ENCODE results near the gene TFPI. TPM values are rescaled to one million over a fixed set of nuclear protein-coding genes. Genes with fewer than 3 reads are reported as not detected.

The TFPI gene
- total and polyA plus RNA-seq, 2 of the 8 experiments (the other 6 are each of a cell fraction or from before 2014, with no cell fraction given), result 2.0 to 7.1 TPM

- FAIRE-seq (no peak), DNase-seq (ENCODE audit: low read depth in 1 of 2, low spot score in 2 of 2) (no peak)
- no peak overlapping the region for H3K4me2 ChIP-seq (ENCODE audit: insufficient read depth in 1 of 2, low read depth in 2 of 2, low read length in 2 of 2)
- H3K4ac ChIP-seq (replicated peaks; ENCODE audit: insufficient read length, low read depth, low read length), result no peak overlapping the region
- H4K91ac ChIP-seq (replicated peaks; ENCODE audit: insufficient read length, low read length), result no peak overlapping the region
- H2BK120ac ChIP-seq (replicated peaks; ENCODE audit: low read depth, low read length), result no peak overlapping the region
- no peaks in the 10 kb centered on the region for H3K79me2 ChIP-seq (ENCODE audit: control insufficient read depth in 1 of 2, insufficient read depth in 2 of 2, low read length in 2 of 2)
- H3K4me3 ChIP-seq (ENCODE audit: extremely low read depth in 1 of 4, insufficient read depth in 2 of 4, low read depth in 3 of 4, low read length in 4 of 4), result no peak overlapping the region
- no peak overlapping the region for H2AFZ ChIP-seq (ENCODE audit: low read length)
- no peak overlapping the region for H4K5ac ChIP-seq (ENCODE audit: insufficient read length, low read depth, low read length)
- H2BK15ac ChIP-seq (ENCODE audit: low read length), result no peak overlapping the region
- 0 out of 4 replicates have a peak, but pooled peaks cover 0 to 3% of the 10 kb centered on the region in 2 experiments for H3K9me3 ChIP-seq (ENCODE audit: insufficient read depth in 2 of 2, low read depth in 1 of 2, low read length in 1 of 2)
- H3K23me2 ChIP-seq (ENCODE audit: low read depth, low read length), result no peaks in the 10 kb centered on the region
- no peaks in the 10 kb centered on the region for H3K27me3 ChIP-seq (replicated peaks in 1 of 4; ENCODE audit: control insufficient read depth in 3 of 4, extremely low read depth in 1 of 4, insufficient read depth in 3 of 4, low read length in 3 of 4)
- H3K36me3 ChIP-seq (ENCODE audit: control insufficient read depth in 2 of 4, insufficient read depth in 4 of 4, low read length in 3 of 4), result no peaks in the 10 kb centered on the region
- H2BK12ac ChIP-seq (ENCODE audit: low read depth, low read length), result no peak overlapping the region
- no peak for TF ChIP-seq SUZ12 (IDR thresholded peaks at IDR 0.05; ENCODE audit: low read length)
- no peak overlapping the region for H3K18ac ChIP-seq (ENCODE audit: extremely low read depth, low read length)
- H3K9ac ChIP-seq (replicated peaks in 1 of 4; ENCODE audit: extremely low read depth in 1 of 4, low read depth in 3 of 4, low read length in 3 of 4), result no peak overlapping the region
- POLR2A ChIA-PET (ENCODE audit: partially characterized antibody), result no interaction called here
- CTCF ChIA-PET (ENCODE audit: partially characterized antibody), result interaction anchor here (1.5 to 13.4 kb wide), 5 partner anchors 8 to 88 kb away, joined by 3 to 331 read pairs (median 6); no protein-coding TSS in a partner anchor
- no peaks in the 10 kb centered on the region for H4K20me1 ChIP-seq (replicated peaks in 1 of 2; ENCODE audit: control insufficient read depth in 1 of 2, insufficient read depth in 2 of 2, low read length in 2 of 2)
- H2AK5ac ChIP-seq (ENCODE audit: low read depth, low read length), result no peak overlapping the region
- H3K79me1 ChIP-seq (ENCODE audit: low read depth, low read length), result no peaks in the 10 kb centered on the region
- no peak overlapping the region for H3K14ac ChIP-seq (ENCODE audit: insufficient read length)
- no peak overlapping the region for H2BK20ac ChIP-seq (ENCODE audit: low read length)
- H4K8ac ChIP-seq (ENCODE audit: extremely low read depth, insufficient read depth, low read length), result no peak overlapping the region
- H3K23ac ChIP-seq (ENCODE audit: insufficient read length), result no peak overlapping the region
- H3K27ac ChIP-seq (ENCODE audit: low read depth, low read length), result no peak overlapping the region
- H3K4me1 ChIP-seq (replicated peaks in 1 of 4; ENCODE audit: control insufficient read depth in 3 of 4, insufficient read depth in 4 of 4, low read length in 3 of 4), result no peaks in the 10 kb centered on the region; a peak in 2 of 7 replicates
- H3K56ac ChIP-seq (replicated peaks; ENCODE audit: insufficient read length, low read depth, low read length), result no peak overlapping the region
- no peak overlapping the region for H2BK5ac ChIP-seq (ENCODE audit: low read depth, low read length)
Measured at GRCh38 chr2:187576906-187577305, 22.7 kb upstream of the TFPI start.
